Urinary bladder (tissue), 4 donors: ENCODE data around the gene SIPA1L3. TPM values are rescaled to one million over a fixed set of nuclear protein-coding genes. Genes with fewer than 3 reads are reported as not detected.

Source experiments
- DNase-seq: peaks from one replicate; pipeline ENCODE4 v3.0.0-alpha.2; 2015; ENCODE audit errors: extremely low spot score
- H3K27ac ChIP-seq: one replicate; pipeline ENCODE4 v1.5.1; 2013; ENCODE audit warnings: low read depth, mild to moderate bottlenecking, moderate library complexity
- H3K36me3 ChIP-seq: one replicate; pipeline ENCODE4 v1.6.1; 2013; ENCODE audit warnings: mild to moderate bottlenecking, moderate library complexity; ENCODE audit not compliant: insufficient read depth
- H3K4me1 ChIP-seq: one replicate; pipeline ENCODE4 v1.6.1; 2013; ENCODE audit warnings: mild to moderate bottlenecking, moderate library complexity; ENCODE audit not compliant: insufficient read depth
- H3K4me3 ChIP-seq: one replicate; pipeline ENCODE4 v1.5.1; 2013; ENCODE audit warnings: low read depth, low read length
- WGBS: extraction: QIAGEN DNeasy Blood & Tissue Kit; methylation state at CpG from one replicate; pipeline ENCODE4 v1.1.7; 2013; 5-methylcytosine and 5-hydroxymethylcytosine counted together
- polyA plus RNA-seq: library from polyadenylated mRNA; stranded (reverse); fragments of 200-250 nt; gene quantifications from one replicate; pipeline ENCODE4 v1.2.3, GENCODE V29; 2013
- total RNA-seq: library from RNA; depleted of rRNA; stranded (reverse); fragments of >200 nt; gene quantifications from one replicate; pipeline ENCODE4 v1.2.3, GENCODE V29; 2014
- donor health status: healthy with polysubstance abuse.
- donor health status: healthy.

SIPA1L3 gene
- total and polyA plus RNA-seq, 2 donors = 6.2 to 11.5 TPM

DNA sequence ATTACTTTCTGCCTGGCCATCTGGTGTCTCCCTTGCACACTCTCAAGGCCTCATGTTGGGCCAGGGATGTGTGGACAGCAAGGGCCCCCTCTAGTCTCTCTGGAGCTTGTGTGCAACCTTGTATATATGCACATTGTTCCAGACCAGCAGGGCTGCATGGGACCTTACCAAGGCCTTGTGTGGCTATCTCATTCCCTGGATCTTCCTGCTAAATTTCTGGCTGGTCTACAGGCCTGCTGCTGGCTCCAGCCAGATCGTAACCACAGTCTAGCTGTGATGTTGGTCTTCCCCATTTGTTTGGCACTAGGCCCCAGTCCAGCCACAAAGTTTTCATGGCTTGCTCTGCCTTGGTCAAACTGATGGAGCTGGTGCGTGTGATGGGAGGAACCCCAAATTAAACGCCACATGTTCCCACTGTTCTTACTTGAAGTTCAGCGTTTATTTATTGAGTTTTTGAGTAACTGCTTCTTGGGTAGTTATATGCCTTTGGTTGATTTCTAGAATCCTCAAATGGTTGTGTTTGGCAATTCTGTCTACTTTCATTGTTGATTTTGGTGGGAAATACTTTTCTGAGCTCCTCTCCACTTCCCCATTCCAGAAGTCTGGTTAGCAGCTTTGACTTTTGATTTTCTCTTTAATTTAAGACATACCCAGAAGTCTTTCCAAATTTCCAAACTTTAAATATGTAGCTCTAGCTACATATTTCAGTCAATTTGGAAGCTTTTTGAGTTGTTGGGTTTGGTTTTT, 56.4 kb downstream of the SIPA1L3 start:
- Histone ChIP-seq H3K4me1 (no peaks in the 10 kb centered on the region), H3K36me3 (no peaks in the 10 kb centered on the region), H3K27ac (no peak overlapping the region), H3K4me3 (no peak overlapping the region)
- DNase-seq = no peak
- 89% methylated on average over 4 of the region's 4 CpGs for WGBS

DNA sequence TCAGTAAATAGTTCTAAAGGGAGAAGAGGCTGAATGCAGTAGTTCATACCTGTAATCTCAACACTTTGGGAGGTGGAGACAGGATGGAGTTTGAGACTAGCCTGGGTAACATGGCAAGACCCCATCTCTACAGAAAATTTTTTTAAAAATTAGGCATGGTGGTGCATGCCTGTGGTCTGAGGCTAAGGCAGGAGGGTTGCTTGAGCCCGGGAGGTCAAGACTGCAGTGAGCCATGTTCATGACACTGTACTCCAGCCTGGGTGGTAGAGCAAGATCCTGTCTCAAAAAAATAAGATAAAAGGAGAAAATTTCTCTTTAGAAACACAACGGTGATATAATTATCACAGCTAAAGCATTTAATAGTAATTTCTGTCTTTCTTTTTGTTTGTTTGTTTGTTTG, 57.1 kb downstream of the SIPA1L3 start:
- Histone ChIP-seq H3K4me1 (no peaks in the 10 kb centered on the region), H3K4me3 (no peak overlapping the region), H3K36me3 (no peaks in the 10 kb centered on the region), H3K27ac (no peak overlapping the region)
- 88% methylated on average over 2 of the region's 2 CpGs for WGBS
- DNase-seq = no peak

DNA sequence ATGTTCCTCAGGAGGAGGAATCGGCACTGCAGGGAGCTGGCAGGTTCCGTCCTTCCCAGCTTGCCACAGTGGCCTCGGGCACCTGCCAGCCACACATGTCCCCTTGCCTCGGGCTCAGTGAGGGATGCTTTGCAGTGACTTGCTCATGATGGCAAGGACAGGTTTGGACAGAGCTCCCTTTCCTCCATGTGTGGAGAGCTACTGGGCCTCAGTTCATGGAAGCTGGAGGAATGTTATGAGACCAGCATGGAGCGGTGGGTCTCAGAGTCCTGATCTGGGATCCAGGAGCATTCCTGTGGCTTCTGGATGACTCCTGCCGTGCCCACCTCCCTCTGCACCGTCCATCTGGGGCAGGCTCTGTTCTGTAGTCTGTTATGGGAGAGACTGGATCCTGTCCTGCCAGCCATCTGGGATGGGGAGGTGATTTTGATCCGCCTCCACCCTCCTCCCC, 59.2 kb downstream of the SIPA1L3 start:
- DNase-seq = no peak
- Histone ChIP-seq H3K27ac (no peak overlapping the region), H3K4me1 (no peaks in the 10 kb centered on the region), H3K36me3 (no peaks in the 10 kb centered on the region), H3K4me3 (no peak overlapping the region)
- WGBS = 84% methylated on average over 8 of the region's 8 CpGs

DNA sequence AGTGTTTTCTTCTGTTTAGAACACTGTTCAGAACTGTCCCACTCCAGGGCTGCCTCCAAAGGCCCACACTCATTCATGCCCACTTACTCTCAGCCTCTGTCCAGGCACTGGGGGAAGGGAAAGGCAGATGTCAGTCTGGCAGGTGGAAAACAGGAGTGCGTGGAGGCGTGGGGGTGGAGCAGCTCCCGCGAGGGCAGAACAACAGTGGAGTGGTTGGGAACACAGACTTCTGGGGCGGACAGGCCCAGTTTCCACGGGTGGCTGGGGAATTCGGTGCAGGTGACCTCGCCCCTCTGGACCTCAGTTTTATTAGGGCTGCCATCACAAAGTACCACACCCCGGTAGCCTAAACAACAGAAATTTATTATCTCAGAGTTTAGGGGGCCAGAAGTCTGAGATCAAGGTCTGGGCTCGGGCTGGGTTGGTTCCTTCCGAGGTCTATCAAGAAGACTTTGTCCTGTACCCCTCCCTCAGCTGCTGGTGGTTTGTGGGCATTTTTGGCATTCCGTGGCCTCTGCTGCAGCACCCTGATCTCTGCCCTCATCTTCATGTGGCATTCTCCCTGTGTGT, 59.7 kb downstream of the SIPA1L3 start:
- no peak overlapping the region for H3K27ac ChIP-seq
- H3K36me3 ChIP-seq = no peaks in the 10 kb centered on the region
- no peaks in the 10 kb centered on the region for H3K4me1 ChIP-seq
- H3K4me3 ChIP-seq = no peak overlapping the region
- WGBS = 73% methylated on average over 12 of the region's 12 CpGs
- DNase-seq = no peak

DNA sequence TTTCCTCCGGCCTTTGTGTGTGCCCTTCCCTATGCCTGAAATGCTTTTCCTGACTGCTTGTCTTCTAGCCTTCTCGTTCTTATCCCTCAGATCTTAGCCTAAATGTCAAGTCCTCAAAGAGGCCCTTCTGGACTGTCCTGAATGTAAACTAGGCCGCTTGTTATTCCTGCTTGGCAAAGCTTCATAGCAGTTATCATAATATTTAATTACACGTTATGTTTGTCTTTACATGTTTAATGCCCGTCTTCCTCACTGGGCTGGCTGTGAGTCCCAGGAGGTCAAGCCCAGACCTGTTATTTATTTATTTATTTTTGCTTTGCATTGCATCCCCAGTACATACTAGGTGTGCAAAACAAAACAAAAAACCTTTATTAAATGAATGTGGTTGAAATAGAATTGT, 62.7 kb downstream of the SIPA1L3 start:
- no peaks in the 10 kb centered on the region for H3K36me3 ChIP-seq
- 66% methylated on average over 5 of the region's 5 CpGs for WGBS
- H3K4me3 ChIP-seq = no peak overlapping the region
- H3K27ac ChIP-seq = no peak overlapping the region
- no peak for DNase-seq
- no peaks in the 10 kb centered on the region for H3K4me1 ChIP-seq

DNA sequence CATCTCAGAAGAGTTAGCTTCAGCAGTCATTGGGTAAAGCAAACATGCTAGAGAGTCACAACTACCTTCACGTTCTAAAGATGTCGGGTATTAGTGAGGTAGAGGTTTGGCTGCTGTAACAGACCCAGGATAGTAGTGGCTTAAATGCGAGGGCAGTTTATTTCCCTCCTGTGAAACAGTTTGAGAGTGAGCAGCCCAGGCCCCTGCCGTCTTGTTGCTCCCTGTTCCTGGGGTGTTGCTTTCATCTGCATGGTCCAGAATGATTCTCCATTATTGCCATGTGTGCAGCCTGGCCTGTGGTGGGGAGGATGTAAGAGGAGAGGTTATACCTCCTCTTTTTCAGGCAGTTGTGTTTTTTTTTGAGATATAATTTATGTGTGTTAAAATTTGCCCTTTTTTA, 63.7 kb downstream of the SIPA1L3 start:
- no peak for DNase-seq
- Histone ChIP-seq H3K4me1 (no peaks in the 10 kb centered on the region), H3K27ac (no peak overlapping the region), H3K36me3 (no peaks in the 10 kb centered on the region), H3K4me3 (no peak overlapping the region)
- over 99% methylated on average over 4 of the region's 4 CpGs for WGBS

DNA sequence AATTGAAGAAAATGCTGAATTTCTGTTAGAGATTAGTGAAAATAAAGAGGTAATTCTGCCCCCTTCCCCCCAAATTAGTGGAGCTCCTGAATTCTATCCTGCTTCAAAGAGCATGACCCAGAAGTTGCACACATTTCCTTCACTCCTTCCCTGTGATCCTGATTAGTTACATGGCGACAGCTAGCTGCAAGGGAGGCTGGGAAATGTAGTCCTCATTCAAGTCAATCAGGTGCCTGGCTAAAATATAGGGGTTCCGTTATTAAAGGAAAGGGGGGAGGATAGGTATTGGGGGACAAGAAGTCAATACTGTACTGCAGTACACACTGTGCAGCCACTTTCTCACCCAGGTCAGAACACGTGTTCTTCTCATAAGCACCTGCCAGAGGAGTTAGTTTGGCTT, 65.8 kb downstream of the SIPA1L3 start:
- H3K4me1 ChIP-seq = no peaks in the 10 kb centered on the region
- H3K27ac ChIP-seq = no peak overlapping the region
- H3K36me3 ChIP-seq = no peaks in the 10 kb centered on the region
- no peak overlapping the region for H3K4me3 ChIP-seq
- WGBS = 96% methylated on average over 3 of the region's 3 CpGs
- no peak for DNase-seq

DNA sequence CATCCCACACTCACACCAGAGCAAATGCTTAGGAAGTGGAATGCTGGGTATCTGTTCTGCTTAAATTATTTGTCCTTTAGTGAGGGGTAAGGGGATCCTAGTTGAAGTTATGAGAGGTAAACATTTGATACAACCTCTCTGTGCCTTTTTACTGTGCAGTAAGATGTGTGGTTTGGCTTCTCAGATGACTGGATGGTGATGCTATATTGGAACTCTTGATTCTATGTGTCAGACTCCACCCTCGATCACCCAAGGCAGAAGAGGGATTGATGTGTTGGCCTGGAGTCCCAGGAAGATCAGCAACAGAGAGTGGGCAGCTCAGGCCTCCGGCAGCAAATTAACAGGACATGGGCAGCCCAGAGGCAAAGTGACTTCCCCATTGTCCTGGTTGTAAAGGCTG, 66.7 kb downstream of the SIPA1L3 start:
- no peak overlapping the region for H3K4me3 ChIP-seq
- no peaks in the 10 kb centered on the region for H3K4me1 ChIP-seq
- DNase-seq = no peak
- H3K36me3 ChIP-seq = no peaks in the 10 kb centered on the region
- 95% methylated on average over 2 of the region's 2 CpGs for WGBS
- no peak overlapping the region for H3K27ac ChIP-seq

DNA sequence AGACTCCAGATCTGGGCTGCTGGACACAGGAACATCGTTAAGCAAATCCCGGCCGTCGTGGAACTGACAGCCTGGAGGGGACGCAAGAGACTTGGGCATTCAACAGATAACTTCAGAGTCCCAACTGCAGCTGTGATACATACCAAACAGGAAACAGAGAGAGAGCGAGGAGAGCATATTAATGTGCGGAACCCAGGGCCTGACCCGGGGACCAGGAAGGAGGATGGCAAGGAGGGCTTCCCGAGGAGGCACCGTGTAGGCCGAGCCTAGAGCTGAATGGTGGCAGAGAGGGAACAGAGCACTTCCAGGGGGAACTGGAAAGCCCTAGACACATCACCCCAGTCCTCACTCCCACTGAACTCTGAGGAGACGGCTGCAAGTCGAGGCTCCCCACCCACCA, 68.1 kb downstream of the SIPA1L3 start:
- H3K27ac ChIP-seq = no peak overlapping the region
- H3K4me3 ChIP-seq = no peak overlapping the region
- H3K4me1 ChIP-seq = no peaks in the 10 kb centered on the region
- H3K36me3 ChIP-seq = no peaks in the 10 kb centered on the region
- WGBS = 87% methylated on average over 13 of the region's 13 CpGs
- no peak for DNase-seq

DNA sequence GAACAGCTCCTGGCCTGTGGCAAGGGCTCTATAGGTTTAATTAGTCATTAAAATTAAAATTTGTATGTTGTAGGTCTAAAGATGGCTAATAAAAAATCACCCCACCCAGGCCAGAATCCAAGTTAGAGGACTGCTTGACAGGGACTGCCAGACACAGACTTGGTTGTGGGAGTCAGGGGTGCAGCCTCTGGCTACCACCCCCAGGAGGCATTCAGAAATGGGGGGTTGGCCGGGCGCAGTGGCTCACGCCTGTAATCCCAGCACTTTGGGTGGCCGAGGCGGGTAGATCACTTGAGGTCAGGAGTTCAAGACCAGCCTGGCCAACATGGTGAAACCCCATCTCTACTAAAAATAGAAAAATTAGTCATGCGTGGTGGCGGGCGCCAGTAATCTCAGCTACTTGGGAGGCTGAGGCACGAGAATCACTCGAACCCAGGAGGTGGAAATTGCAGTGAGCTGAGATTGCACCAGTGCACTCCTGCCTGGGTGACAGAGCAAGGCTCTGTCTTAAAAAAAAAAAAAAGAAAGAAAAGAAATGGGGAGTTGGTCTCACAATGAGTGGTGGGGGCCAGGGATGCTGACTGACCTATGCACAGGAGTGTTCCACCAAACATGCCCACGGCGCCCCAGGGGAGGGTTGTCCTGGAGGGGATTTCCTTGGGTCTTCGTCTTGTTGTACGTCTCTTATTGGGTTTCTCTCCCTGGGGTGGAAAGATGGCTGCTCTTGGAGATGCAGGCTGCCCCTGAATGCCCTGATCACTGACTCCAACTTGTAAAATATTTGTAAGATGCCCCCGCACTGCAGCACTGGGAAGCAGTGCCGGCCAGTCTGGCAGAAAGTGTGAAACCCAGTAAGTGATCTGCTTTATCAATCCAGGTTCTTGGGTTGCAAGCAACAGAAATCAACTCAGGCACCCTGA, 68.8 kb downstream of the SIPA1L3 start:
- Histone ChIP-seq H3K27ac (no peak overlapping the region), H3K4me1 (no peaks in the 10 kb centered on the region), H3K36me3 (no peaks in the 10 kb centered on the region), H3K4me3 (no peak overlapping the region)
- DNase-seq = no peak
- 95% methylated on average over 16 of the region's 16 CpGs for WGBS

DNA sequence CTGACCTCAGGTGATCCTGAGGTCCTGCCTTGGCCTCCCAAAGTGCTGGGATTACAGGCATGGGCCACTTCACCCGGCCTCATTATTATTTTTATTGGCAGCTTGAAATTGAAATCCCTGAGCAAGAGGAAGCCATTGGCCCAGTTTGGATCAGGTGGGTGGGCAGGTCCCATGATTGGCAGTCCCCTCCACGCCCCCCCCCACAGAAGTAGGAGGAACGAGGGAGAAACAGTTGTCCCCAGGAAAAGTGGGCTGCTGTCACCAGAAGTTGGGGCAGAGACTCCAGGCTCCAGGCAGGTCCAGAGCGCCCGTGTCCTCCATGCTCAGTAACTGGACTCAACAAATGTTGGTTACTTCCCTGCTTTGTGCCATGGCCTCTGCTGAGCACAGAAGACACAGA, 70.4 kb downstream of the SIPA1L3 start:
- no peak for DNase-seq
- no peaks in the 10 kb centered on the region for H3K4me1 ChIP-seq
- no peak overlapping the region for H3K27ac ChIP-seq
- 88% methylated on average over 5 of the region's 5 CpGs for WGBS
- no peaks in the 10 kb centered on the region for H3K36me3 ChIP-seq
- no peak overlapping the region for H3K4me3 ChIP-seq

DNA sequence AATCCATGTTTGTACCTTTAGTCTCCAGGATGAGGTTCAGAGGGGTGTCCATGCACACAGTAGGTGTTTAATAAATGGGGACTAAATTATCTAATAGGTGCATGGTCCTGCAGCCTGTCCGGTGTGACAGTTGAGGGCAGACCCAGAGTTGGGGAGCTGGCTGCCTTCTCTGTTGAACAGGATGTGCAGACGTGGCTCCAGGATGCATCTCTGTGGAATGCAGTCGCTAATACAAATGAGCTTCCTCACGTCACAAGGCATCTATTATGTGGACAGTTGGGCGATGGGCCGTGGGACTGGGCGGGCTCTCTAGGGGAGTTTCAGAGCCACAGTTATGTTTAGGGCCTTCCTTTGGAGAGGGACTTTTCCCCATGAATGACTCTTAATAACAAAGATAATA, 71.0 kb downstream of the SIPA1L3 start:
- 68% methylated on average over 7 of the region's 7 CpGs for WGBS
- H3K27ac ChIP-seq = no peak overlapping the region
- no peak for DNase-seq

DNA sequence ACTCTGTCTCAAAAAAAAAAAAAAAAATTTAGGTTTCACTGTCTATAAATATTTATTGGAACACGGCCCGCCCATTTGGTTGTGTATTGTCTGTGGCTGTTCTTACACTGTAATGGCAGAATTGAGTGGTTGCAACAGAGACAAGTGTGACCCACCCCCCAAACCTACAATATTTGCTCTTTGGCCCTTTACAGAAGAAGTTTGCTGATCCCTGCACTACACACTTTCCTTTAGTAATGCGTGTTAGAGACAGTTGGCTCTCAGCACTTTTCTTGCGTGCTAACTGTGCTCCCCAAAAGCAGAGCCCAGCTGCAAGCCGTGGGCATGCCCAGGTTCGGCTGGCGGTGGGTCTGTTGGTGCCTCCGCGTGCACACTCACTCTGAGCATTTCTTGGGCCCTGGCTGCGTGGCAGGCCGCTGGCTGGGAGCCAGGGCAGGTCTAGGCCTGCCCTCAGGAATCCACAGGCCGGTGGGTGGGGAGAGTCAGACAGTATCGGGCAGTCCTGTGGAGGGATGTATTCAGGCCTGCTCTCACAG, 72.6 kb downstream of the SIPA1L3 start:
- no peak overlapping the region for H3K4me3 ChIP-seq
- WGBS = 79% methylated on average over 13 of the region's 13 CpGs
- DNase-seq = no peak
- H3K4me1 ChIP-seq = no peaks in the 10 kb centered on the region
- H3K27ac ChIP-seq = no peak overlapping the region
- H3K36me3 ChIP-seq = no peaks in the 10 kb centered on the region

More for the DNA sequence above, 71.0 kb downstream of the SIPA1L3 start:
- no peaks in the 10 kb centered on the region for H3K4me1 ChIP-seq
- no peak overlapping the region for H3K4me3 ChIP-seq
- no peaks in the 10 kb centered on the region for H3K36me3 ChIP-seq
